Inferior parietal cortex (tissue), 1 donor: Measurements from ENCODE around the gene PCDH17.

Source experiments
- DNase-seq: peaks from one replicate; pipeline ENCODE4 v3.0.0-alpha.2; 2016; ENCODE audit errors: extremely low spot score

The PCDH17 gene

GRCh38 chr13:57739089-57739488 lies 107.5 kb downstream of the PCDH17 start:
- no peak for DNase-seq

GRCh38 chr13:57739543-57740190 lies 108.1 kb downstream of the PCDH17 start:
- no peak for DNase-seq

GRCh38 chr13:57740719-57741118 lies 109.2 kb downstream of the PCDH17 start:
- peak; percentile 80 for DNase-seq

- DNase-seq, result no peak
These were observed 116.6 kb downstream of the PCDH17 start for GRCh38 chr13:57748096-57748495.

GRCh38 chr13:57760951-57761350 lies 129.4 kb downstream of the PCDH17 start:
- DNase-seq, result no peak

- no peak for DNase-seq
These were observed 132.1 kb downstream of the PCDH17 start for GRCh38 chr13:57763689-57764088.
